NCI-H1694 (cell line): ENCODE data around the gene SLF2.

Experiments
- DNase-seq: peaks from one replicate; lab custom pipeline; 2025; lab: John Stamatoyannopoulos, UW

SLF2 gene

GRCh38 chr10:100912605-100913469 lies at the start of gene SLF2:
Gene SLF2, plus strand, starts transcription at chr10:100912963. Its CDS starts 148 bp downstream, at chr10:100913111.
- DNase-seq, result peak; percentile 96

GRCh38 chr10:100863433-100863832 lies 49.3 kb upstream of the SLF2 start:
- no peak for DNase-seq

GRCh38 chr10:100864036-100864885 lies 48.5 kb upstream of the SLF2 start:
- DNase-seq, result peak; percentile 85

GRCh38 chr10:100864978-100865377 lies 47.8 kb upstream of the SLF2 start:
- DNase-seq, result peak; percentile 82

GRCh38 chr10:100866010-100866409 lies 46.8 kb upstream of the SLF2 start:
- no peak for DNase-seq

- no peak for DNase-seq
These were observed 46.1 kb upstream of the SLF2 start for GRCh38 chr10:100866575-100867098.

- DNase-seq, result no peak
These were observed 45.4 kb upstream of the SLF2 start for GRCh38 chr10:100867261-100867963.

GRCh38 chr10:100868382-100868781 lies 44.4 kb upstream of the SLF2 start:
- no peak for DNase-seq

GRCh38 chr10:100869399-100869798 lies 43.4 kb upstream of the SLF2 start:
- DNase-seq, result no peak

GRCh38 chr10:100872034-100872791 lies 40.5 kb upstream of the SLF2 start:
- DNase-seq, result peak; percentile 67

GRCh38 chr10:100873146-100873826 lies 39.5 kb upstream of the SLF2 start:
- DNase-seq, result no peak

- DNase-seq, result no peak
These were observed 38.9 kb upstream of the SLF2 start for GRCh38 chr10:100873827-100874326.

GRCh38 chr10:100874702-100875483 lies 37.9 kb upstream of the SLF2 start:
- DNase-seq, result no peak

- DNase-seq, result no peak
These were observed 37.1 kb upstream of the SLF2 start for GRCh38 chr10:100875484-100876166.

GRCh38 chr10:100876585-100877460 lies 35.9 kb upstream of the SLF2 start:
- no peak for DNase-seq

- no peak for DNase-seq
These were observed 35.3 kb upstream of the SLF2 start for GRCh38 chr10:100877461-100877850.

GRCh38 chr10:100878291-100878910 lies 34.4 kb upstream of the SLF2 start:
- peak; percentile 75 for DNase-seq
